Neural cell (in vitro differentiated cells): ENCODE measurements around the gene SLC25A25.

ENCODE experiments used
- EP300 ChIP-seq: fragments of 450-650 bp; conservative IDR thresholded peaks from 2 replicates; pipeline ENCODE4 v1.6.1; 2014; ENCODE audit warnings: antibody characterized with exemption, mild to moderate bottlenecking, moderate library complexity; ENCODE audit not compliant: poor library complexity, severe bottlenecking
- EZH2 ChIP-seq: fragments of 200-600, 300-800 bp; shearing (Covaris generic), sonication (generic); IDR thresholded peaks from 2 replicates; pipeline ENCODE4 v1.6.1; 2014; ENCODE audit warnings: antibody characterized with exemption, low read length, borderline replicate concordance, mild to moderate bottlenecking; ENCODE audit not compliant: insufficient read depth, poor library complexity, severe bottlenecking
- MXI1 ChIP-seq: fragments of 450-650 bp; conservative IDR thresholded peaks from 2 replicates; pipeline ENCODE4 v1.6.1; 2014; ENCODE audit warnings: antibody characterized with exemption, mild to moderate bottlenecking; ENCODE audit not compliant: poor library complexity, severe bottlenecking
- POLR2AphosphoS5 ChIP-seq: IDR thresholded peaks from 2 replicates; pipeline ENCODE4 v1.6.1; 2012
- RAD21 ChIP-seq: fragments of 450-650 bp; conservative IDR thresholded peaks from 2 replicates; pipeline ENCODE4 v1.6.1; 2014; ENCODE audit warnings: antibody characterized with exemption, mild to moderate bottlenecking, moderate library complexity
- REST ChIP-seq: IDR thresholded peaks from 2 replicates; pipeline ENCODE4 v1.6.1; 2012; ENCODE audit warnings: borderline replicate concordance
- SMC3 ChIP-seq: fragments of 450-650 bp; conservative IDR thresholded peaks from 2 replicates; pipeline ENCODE4 v1.6.1; 2014; ENCODE audit warnings: antibody characterized with exemption, mild to moderate bottlenecking, moderate library complexity; ENCODE audit not compliant: poor library complexity
- TAF1 ChIP-seq: IDR thresholded peaks from 2 replicates; pipeline ENCODE4 v1.6.1; 2012; ENCODE audit warnings: low read depth
- TF ChIP-seq, protein P1 (sequence below): fragments of 450-650 bp; IDR thresholded peaks from 2 replicates; pipeline ENCODE4 v1.5.1; 2014; ENCODE audit warnings: antibody characterized with exemption, mild to moderate bottlenecking, moderate library complexity; ENCODE audit not compliant: poor library complexity, severe bottlenecking

GRCh38 chr9:128070874-128071273 is 2.8 kb downstream of the SLC25A25 start:
- TF ChIP-seq, protein P1, sequence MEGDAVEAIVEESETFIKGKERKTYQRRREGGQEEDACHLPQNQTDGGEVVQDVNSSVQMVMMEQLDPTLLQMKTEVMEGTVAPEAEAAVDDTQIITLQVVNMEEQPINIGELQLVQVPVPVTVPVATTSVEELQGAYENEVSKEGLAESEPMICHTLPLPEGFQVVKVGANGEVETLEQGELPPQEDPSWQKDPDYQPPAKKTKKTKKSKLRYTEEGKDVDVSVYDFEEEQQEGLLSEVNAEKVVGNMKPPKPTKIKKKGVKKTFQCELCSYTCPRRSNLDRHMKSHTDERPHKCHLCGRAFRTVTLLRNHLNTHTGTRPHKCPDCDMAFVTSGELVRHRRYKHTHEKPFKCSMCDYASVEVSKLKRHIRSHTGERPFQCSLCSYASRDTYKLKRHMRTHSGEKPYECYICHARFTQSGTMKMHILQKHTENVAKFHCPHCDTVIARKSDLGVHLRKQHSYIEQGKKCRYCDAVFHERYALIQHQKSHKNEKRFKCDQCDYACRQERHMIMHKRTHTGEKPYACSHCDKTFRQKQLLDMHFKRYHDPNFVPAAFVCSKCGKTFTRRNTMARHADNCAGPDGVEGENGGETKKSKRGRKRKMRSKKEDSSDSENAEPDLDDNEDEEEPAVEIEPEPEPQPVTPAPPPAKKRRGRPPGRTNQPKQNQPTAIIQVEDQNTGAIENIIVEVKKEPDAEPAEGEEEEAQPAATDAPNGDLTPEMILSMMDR, result no peak
- TF ChIP-seq POLR2AphosphoS5 (no peak), REST (no peak), EP300 (no peak), RAD21 (no peak), EZH2 (no peak), TAF1 (no peak), SMC3 (no peak), MXI1 (no peak)
